Stomach (tissue), 9 donors: Measurements from ENCODE around the gene STOML1. TPM values are rescaled to one million over a fixed set of nuclear protein-coding genes. Genes with fewer than 3 reads are reported as not detected.

Experiments
- DNase-seq, 2 donors: peaks; one replicate each; pipeline versions ENCODE4 v3.0.0 to v3.0.0-alpha.2; 2013 to 2019
- H3K27ac ChIP-seq, 5 donors: fragments of 200-600 bp in 4 of 5; sonication (generic) in 4 of 5; one replicate each; pipeline ENCODE4 v1.5.1; 2013 to 2019; ENCODE audit warnings: mild to moderate bottlenecking in 1 of 5, moderate library complexity in 1 of 5
- H3K27me3 ChIP-seq, 3 donors: fragments of 200-600 bp; sonication (generic); one replicate each; pipeline ENCODE4 v1.5.1; 2017 to 2019; ENCODE audit warnings: mixed run types in 1 of 3
- H3K36me3 ChIP-seq, 4 donors: fragments of 200-600 bp; sonication (generic); 1 replicate in 3 of 4; 2 replicates in 1 of 4; pipeline ENCODE4 v1.5.1; 2016 to 2019
- H3K4me1 ChIP-seq, 4 donors: fragments of 200-600 bp; sonication (generic); one replicate each; pipeline ENCODE4 v1.5.1; 2016 to 2019
- H3K4me3 ChIP-seq, 4 donors: fragments of 200-600 bp; sonication (generic) in 3 of 4; one replicate each; pipeline ENCODE4 v1.5.1; 2016 to 2019; ENCODE audit warnings: mild to moderate bottlenecking in 1 of 4
- H3K9me3 ChIP-seq, 4 donors: fragments of 200-600 bp; sonication (generic); one replicate each; pipeline ENCODE4 v1.5.1; 2016 to 2019
- CTCF ChIP-seq, 7 experiments: fragments of 450-650 bp in 4 of 7; fragments of 200-600 bp in 3 of 7; sonication (generic) in 3 of 7; IDR thresholded peaks; one replicate each; pipeline ENCODE4 v1.5.1; 2016 to 2019; ENCODE audit warnings: antibody characterized with exemption in 7 of 7, control low read depth in 2 of 7, mild to moderate bottlenecking in 1 of 7
- EP300 ChIP-seq: sonication (generic); formaldehyde crosslinking; IDR thresholded peaks from one replicate; pipeline ENCODE4 v1.6.1; 2017; ENCODE audit warnings: antibody characterized with exemption
- POLR2A ChIP-seq, 4 donors: fragments of 450-650 bp; IDR thresholded peaks; one replicate each; pipeline ENCODE4 v1.6.1; 2016; ENCODE audit warnings: antibody characterized with exemption in 4 of 4, control low read depth in 2 of 4, mild to moderate bottlenecking in 1 of 4, moderate library complexity in 1 of 4
- POLR2AphosphoS5 ChIP-seq, 3 donors: sonication (generic); formaldehyde crosslinking; IDR thresholded peaks; one replicate each; pipeline ENCODE4 v1.6.1; 2016; ENCODE audit warnings: antibody characterized with exemption in 3 of 3
- WGBS, 5 donors: extraction: QIAGEN DNeasy Blood & Tissue Kit in 3 of 5; methylation state at CpG; one replicate each; pipeline versions ENCODE4 v1.1.5 to v1.1.7; 2013 to 2018; 5-methylcytosine and 5-hydroxymethylcytosine counted together
- intact Hi-C: fragments of 100-400 bp; cut with DNase I; formaldehyde crosslinking; loops from one replicate; pipeline ENCODE4 v1.15.1; 2023; ENCODE audit warnings: low total_unique reads
- polyA plus RNA-seq, 3 donors: library from polyadenylated mRNA; stranded (reverse); fragments of 200-250 nt; gene quantifications; one replicate each; pipeline ENCODE4 v1.2.3, GENCODE V29; 2013
- total RNA-seq, 5 donors: library from RNA; depleted of rRNA; stranded (reverse); fragments of >200 nt; gene quantifications; one replicate each; pipeline versions ENCODE4 v1.1.0 to v1.2.3, GENCODE V29; 2014 to 2016
- donor health status: healthy with polysubstance abuse.
- donor health status: Bipolar disorder and iron deficiency.
- donor health status: healthy.

The STOML1 gene
- total and polyA plus RNA-seq, 8 donors: 5.3 to 26.4 (median 9.8) TPM

GRCh38 chr15:74028646-74029045 lies 36.6 kb upstream of the STOML1 start:
- intact Hi-C loops: no loop called here
- no peaks in the 10 kb centered on the region for H3K27me3 ChIP-seq
- H3K4me3 ChIP-seq: no peak overlapping the region
- peaks cover 42 to 97% (median 78%) of the 10 kb centered on the region in 4 donors for H3K36me3 ChIP-seq
- TF ChIP-seq CTCF (IDR thresholded peaks at IDR 0.05) (no peak), POLR2AphosphoS5 (IDR thresholded peaks at IDR 0.05) (no peak), EP300 (no peak), POLR2A (IDR thresholded peaks at IDR 0.05) (no peak)
- peak overlapping the region in 1 of 5 donors; percentile 64 for H3K27ac ChIP-seq
- H3K9me3 ChIP-seq: no peaks in the 10 kb centered on the region
- DNase-seq: no peak
- 49 to 67% (median 54%) methylated on average over 3 of the region's 3 CpGs for WGBS, 5 donors
- H3K4me1 ChIP-seq: peaks cover 0 to 42% (median 17%) of the 10 kb centered on the region in 4 donors

GRCh38 chr15:74027688-74028087 lies 35.6 kb upstream of the STOML1 start:
- Histone ChIP-seq H3K36me3 (peaks cover 42 to 97% (median 78%) of the 10 kb centered on the region in 4 donors), H3K4me3 (no peak overlapping the region), H3K9me3 (no peaks in the 10 kb centered on the region), H3K27ac (peak overlapping the region in 2 of 5 donors; percentile 1 to 64), H3K27me3 (no peaks in the 10 kb centered on the region), H3K4me1 (peaks cover 0 to 51% (median 22%) of the 10 kb centered on the region in 4 donors)
- intact Hi-C loops: no loop called here
- DNase-seq: peak in 1 of 2 donors; percentile 30
- 42 to 75% (median 71%) methylated on average over 3 of the region's 3 CpGs for WGBS, 5 donors
- TF ChIP-seq POLR2A (IDR thresholded peaks at IDR 0.05) (no peak), CTCF (IDR thresholded peaks at IDR 0.05) (no peak), EP300 (no peak), POLR2AphosphoS5 (IDR thresholded peaks at IDR 0.05) (no peak)

- no peaks in the 10 kb centered on the region for H3K27me3 ChIP-seq
- TF ChIP-seq POLR2A (IDR thresholded peaks at IDR 0.05) (no peak), EP300 (no peak), POLR2AphosphoS5 (IDR thresholded peaks at IDR 0.05) (no peak), CTCF (IDR thresholded peaks at IDR 0.05) (no peak)
- 65 to 81% (median 75%) methylated on average over 5 of the region's 5 CpGs for WGBS, 5 donors
- intact Hi-C loops: no loop called here
- peak overlapping the region in 1 of 5 donors; percentile 22 for H3K27ac ChIP-seq
- H3K36me3 ChIP-seq: peaks cover 42 to 97% (median 80%) of the 10 kb centered on the region in 4 donors
- H3K4me3 ChIP-seq: no peak overlapping the region
- no peaks in the 10 kb centered on the region for H3K9me3 ChIP-seq
- peaks cover 0 to 53% (median 22%) of the 10 kb centered on the region in 4 donors for H3K4me1 ChIP-seq
- DNase-seq: peak in 1 of 2 donors; percentile 8
Observed at GRCh38 chr15:74025436-74025835, 33.3 kb upstream of the STOML1 start.

GRCh38 chr15:74024687-74025086 lies 32.6 kb upstream of the STOML1 start:
- WGBS, 5 donors: 36 to 75% (median 71%) methylated on average over 2 of the region's 2 CpGs
- Histone ChIP-seq H3K27ac (peak overlapping the region in 2 of 5 donors; percentile 1 to 35), H3K9me3 (no peaks in the 10 kb centered on the region), H3K4me1 (peaks cover 0 to 53% (median 22%) of the 10 kb centered on the region in 4 donors), H3K27me3 (no peaks in the 10 kb centered on the region), H3K4me3 (no peak overlapping the region), H3K36me3 (peaks cover 42 to 95% (median 74%) of the 10 kb centered on the region in 4 donors)
- intact Hi-C loops: no loop called here
- no peak for DNase-seq
- TF ChIP-seq POLR2AphosphoS5 (IDR thresholded peaks at IDR 0.05): no peak
- TF ChIP-seq CTCF (IDR thresholded peaks at IDR 0.05): no peak
- no peak for TF ChIP-seq POLR2A (IDR thresholded peaks at IDR 0.05)
